GM23248 (cell line): ENCODE results near the gene ATG10. TPM values are rescaled to one million over a fixed set of nuclear protein-coding genes. Genes with fewer than 3 reads are reported as not detected.
"Not testable (repeated sequence)": the region's sequence is repeated elsewhere in the genome, so short reads cannot be mapped to it uniquely, and the experiment has no call there.

ENCODE experiments used
- DNase-seq: peaks from one replicate; pipeline ENCODE4 v3.0.0-alpha.2; 2015
- H2AFZ ChIP-seq: fragments of 200-600 bp; sonication (generic); 2 replicates; pipeline ENCODE4 v1.6.1; 2016; ENCODE audit warnings: antibody characterized with exemption
- H3F3A ChIP-seq: fragments of 200-600 bp; sonication (generic); 2 replicates; pipeline ENCODE4 v1.6.1; 2016; ENCODE audit warnings: mild to moderate bottlenecking, antibody characterized with exemption, mixed run types; ENCODE audit not compliant: insufficient read depth
- H3K27ac ChIP-seq: fragments of 200-600 bp; sonication (generic); 2 replicates; pipeline ENCODE4 v1.5.1; 2016; ENCODE audit warnings: mild to moderate bottlenecking
- H3K27me3 ChIP-seq: fragments of 200-600 bp; sonication (generic); replicated peaks from 2 replicates; pipeline ENCODE4 v1.6.1; 2016; ENCODE audit warnings: mild to moderate bottlenecking; ENCODE audit not compliant: insufficient read depth
- H3K36me3 ChIP-seq: fragments of 200-600 bp; sonication (generic); 2 replicates; pipeline ENCODE4 v1.6.1; 2016; ENCODE audit warnings: low read depth, mild to moderate bottlenecking
- H3K4me1 ChIP-seq: fragments of 200-600 bp; sonication (generic); 2 replicates; pipeline ENCODE4 v1.6.1; 2016; ENCODE audit warnings: mild to moderate bottlenecking; ENCODE audit not compliant: insufficient read depth
- H3K4me2 ChIP-seq: fragments of 200-600 bp; sonication (generic); one replicate; pipeline ENCODE4 v1.6.1; 2016; ENCODE audit warnings: mild to moderate bottlenecking; ENCODE audit not compliant: unreplicated experiment
- H3K4me3 ChIP-seq: fragments of 200-600 bp; sonication (generic); 2 replicates; pipeline ENCODE4 v1.5.1; 2016; ENCODE audit warnings: mild to moderate bottlenecking
- H3K79me2 ChIP-seq: fragments of 200-600 bp; sonication (generic); 2 replicates; pipeline ENCODE4 v1.6.1; 2016; ENCODE audit warnings: mild to moderate bottlenecking; ENCODE audit not compliant: insufficient read depth
- H3K9ac ChIP-seq: fragments of 200-600 bp; sonication (generic); 2 replicates; pipeline ENCODE4 v1.6.1; 2016; ENCODE audit warnings: mild to moderate bottlenecking
- H3K9me2 ChIP-seq: fragments of 200-600 bp; sonication (generic); 2 replicates; pipeline ENCODE4 v1.6.1; 2016; ENCODE audit warnings: mixed run types, mild to moderate bottlenecking, moderate library complexity; ENCODE audit not compliant: insufficient read depth
- H3K9me3 ChIP-seq: fragments of 200-600 bp; sonication (generic); one replicate; pipeline ENCODE4 v1.6.1; 2017; ENCODE audit warnings: low read depth
- H4K20me1 ChIP-seq: fragments of 200-600 bp; sonication (generic); 2 replicates; pipeline ENCODE4 v1.6.0; 2016; ENCODE audit not compliant: insufficient read depth
- EZH2 ChIP-seq: fragments of 200-600 bp; sonication (generic); IDR thresholded peaks from 2 replicates; pipeline ENCODE4 v1.6.1; 2018; ENCODE audit warnings: antibody characterized with exemption, mild to moderate bottlenecking; ENCODE audit not compliant: insufficient read depth, poor library complexity, severe bottlenecking
- EZH2phosphoT487 ChIP-seq: fragments of 200-600 bp; sonication (generic); IDR thresholded peaks from 2 replicates; pipeline ENCODE4 v1.6.1; 2018; ENCODE audit warnings: antibody characterized with exemption, moderate library complexity, mild to moderate bottlenecking, low read depth; ENCODE audit not compliant: insufficient read depth
- WGBS, 2 experiments: methylation state at CpG; one replicate each; pipeline ENCODE4 v1.1.6; 2015 to 2017; ENCODE audit warnings: low lambda C conversion rate in 2 of 2, low coverage in 1 of 2; ENCODE audit errors: missing lambda C conversion rate in 2 of 2; 5-methylcytosine and 5-hydroxymethylcytosine counted together
- in situ Hi-C: fragments of 300-500 bp; cut with MboI; formaldehyde crosslinking; loops from 2 replicates; pipeline ENCODE4 v1.15.0; 2020
- polyA plus RNA-seq: library from polyadenylated mRNA; unstranded; fragments of >200 nt; fragmentation: Nextera tagmentation; extraction: Ambion mirVana; gene quantifications from 2 replicates; pipeline ENCODE4 v1.2.1, GENCODE V29; 2016
- total RNA-seq: library from RNA; depleted of rRNA; stranded (reverse); fragments of >200 nt; shearing (Covaris generic); gene quantifications from 2 replicates; pipeline ENCODE4 v1.2.3, GENCODE V29; 2014

ATG10 gene
- total and polyA plus RNA-seq, 2 experiments from 2014 or later, result 6.5 to 9.0 TPM

DNA sequence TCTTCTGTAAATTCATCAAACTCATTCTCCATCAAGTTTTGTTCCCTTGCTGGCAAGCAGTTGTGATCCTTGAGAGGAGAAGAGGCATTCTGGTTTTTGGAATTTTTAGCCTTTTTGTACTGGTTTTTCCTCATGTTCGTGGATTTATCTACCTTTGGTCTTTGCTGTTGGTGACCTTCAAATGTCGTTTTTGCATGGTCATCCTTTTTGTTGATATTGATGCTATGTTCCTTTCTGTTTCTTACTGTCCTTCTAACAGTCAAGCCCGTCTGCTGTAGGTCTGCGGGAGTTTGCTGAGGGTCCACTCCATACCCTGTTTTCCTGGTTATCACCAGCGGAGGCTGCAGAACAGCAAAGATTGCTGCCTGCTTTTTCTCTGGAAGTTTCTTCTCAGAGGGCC is 165.4 kb downstream of the ATG10 start:
- in situ Hi-C loops, result no loop called here
- no peaks in the 10 kb centered on the region for H3K9me3 ChIP-seq
- no peaks in the 10 kb centered on the region for H3K27me3 ChIP-seq
- H3K4me3 ChIP-seq, result no peak overlapping the region
- no peak overlapping the region for H3K9ac ChIP-seq
- H3K4me2 ChIP-seq, result no peak overlapping the region
- no peaks in the 10 kb centered on the region for H3K79me2 ChIP-seq
- no peaks in the 10 kb centered on the region for H4K20me1 ChIP-seq
- 81 to 85% methylated on average over 5 of the region's 5 CpGs for WGBS, 2 experiments
- H3F3A ChIP-seq, result no peaks in the 10 kb centered on the region
- H3K27ac ChIP-seq, result no peak overlapping the region
- no peak for DNase-seq
- H2AFZ ChIP-seq, result no peak overlapping the region
- H3K9me2 ChIP-seq, result no peaks in the 10 kb centered on the region
- no peaks in the 10 kb centered on the region for H3K4me1 ChIP-seq
- TF ChIP-seq EZH2phosphoT487 (no peak), EZH2 (no peak)
- no peaks in the 10 kb centered on the region for H3K36me3 ChIP-seq

DNA sequence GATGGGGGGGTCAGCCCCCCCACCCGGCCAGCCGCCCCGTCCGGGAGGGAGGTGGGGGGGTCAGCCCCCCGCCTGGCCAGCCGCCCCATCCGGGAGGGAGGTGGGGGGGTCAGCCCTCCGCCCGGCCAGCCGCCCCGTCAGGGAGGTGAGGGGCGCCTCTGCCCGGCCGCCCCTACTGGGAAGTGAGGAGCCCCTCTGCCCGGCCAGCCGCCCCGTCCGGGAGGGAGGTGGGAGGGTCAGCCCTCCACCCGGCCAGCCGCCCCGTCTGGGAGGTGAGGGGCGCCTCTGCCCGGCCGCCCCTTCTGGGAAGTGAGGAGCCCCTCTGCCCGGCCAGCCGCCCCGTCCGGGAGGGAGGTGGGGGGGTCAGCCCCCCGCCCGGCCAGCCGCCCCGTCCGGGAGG is 168.0 kb downstream of the ATG10 start:
- H3K9ac ChIP-seq, H3F3A ChIP-seq, DNase-seq, H3K27me3 ChIP-seq, H3K27ac ChIP-seq, H3K9me2 ChIP-seq, H3K4me1 ChIP-seq, in situ Hi-C loops, H3K4me3 ChIP-seq, H3K4me2 ChIP-seq, H4K20me1 ChIP-seq, H3K9me3 ChIP-seq, H2AFZ ChIP-seq, H3K36me3 ChIP-seq, H3K79me2 ChIP-seq: not testable (repeated sequence)
- 80% methylated on average over 5 of the region's 33 CpGs; no CpG with 5 or more reads in 1 of the 2 experiments for WGBS, 2 experiments

DNA sequence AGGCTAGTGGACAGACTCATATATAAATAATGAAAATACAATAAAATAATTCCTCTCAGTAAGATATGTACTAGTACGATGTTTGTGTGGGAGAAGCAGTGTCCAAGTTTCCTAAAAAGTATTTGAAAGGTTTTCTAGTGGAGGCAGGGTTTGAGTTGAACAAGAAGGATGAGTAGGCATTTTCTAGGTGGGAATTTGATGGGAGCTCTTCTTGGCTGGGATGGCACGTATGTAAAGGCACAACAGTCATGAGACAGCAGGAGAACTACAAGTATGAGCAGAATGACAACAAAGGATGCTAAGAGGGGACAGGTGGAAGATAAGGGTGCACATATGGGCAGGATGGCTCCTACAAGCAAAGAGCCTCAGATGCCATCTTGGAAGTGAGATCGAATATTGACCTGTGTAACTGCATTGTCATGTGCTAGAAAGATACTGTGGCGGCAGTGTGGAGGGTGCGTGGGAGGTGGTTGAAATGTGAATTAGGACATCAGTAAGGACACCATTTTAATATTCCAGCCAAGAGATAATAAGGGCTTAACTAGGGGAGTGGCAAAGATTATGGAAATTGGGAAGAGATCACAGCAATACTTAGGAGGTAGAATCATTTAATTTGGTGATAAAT is 170.5 kb downstream of the ATG10 start:
- Histone ChIP-seq H4K20me1 (no peaks in the 10 kb centered on the region), H3K9me3 (no peaks in the 10 kb centered on the region), H3K9me2 (no peaks in the 10 kb centered on the region), H3K4me1 (no peaks in the 10 kb centered on the region), H3K79me2 (no peaks in the 10 kb centered on the region), H3K4me2 (no peak overlapping the region), H3F3A (no peaks in the 10 kb centered on the region), H2AFZ (no peak overlapping the region), H3K27ac (no peak overlapping the region), H3K27me3 (no peaks in the 10 kb centered on the region), H3K36me3 (no peaks in the 10 kb centered on the region), H3K9ac (no peak overlapping the region), H3K4me3 (no peak overlapping the region)
- in situ Hi-C loops, result no loop called here
- no peak for DNase-seq
- WGBS, 2 experiments, result 96% methylated on average over 5 of the region's 5 CpGs
- TF ChIP-seq EZH2, result no peak
- no peak for TF ChIP-seq EZH2phosphoT487

DNA sequence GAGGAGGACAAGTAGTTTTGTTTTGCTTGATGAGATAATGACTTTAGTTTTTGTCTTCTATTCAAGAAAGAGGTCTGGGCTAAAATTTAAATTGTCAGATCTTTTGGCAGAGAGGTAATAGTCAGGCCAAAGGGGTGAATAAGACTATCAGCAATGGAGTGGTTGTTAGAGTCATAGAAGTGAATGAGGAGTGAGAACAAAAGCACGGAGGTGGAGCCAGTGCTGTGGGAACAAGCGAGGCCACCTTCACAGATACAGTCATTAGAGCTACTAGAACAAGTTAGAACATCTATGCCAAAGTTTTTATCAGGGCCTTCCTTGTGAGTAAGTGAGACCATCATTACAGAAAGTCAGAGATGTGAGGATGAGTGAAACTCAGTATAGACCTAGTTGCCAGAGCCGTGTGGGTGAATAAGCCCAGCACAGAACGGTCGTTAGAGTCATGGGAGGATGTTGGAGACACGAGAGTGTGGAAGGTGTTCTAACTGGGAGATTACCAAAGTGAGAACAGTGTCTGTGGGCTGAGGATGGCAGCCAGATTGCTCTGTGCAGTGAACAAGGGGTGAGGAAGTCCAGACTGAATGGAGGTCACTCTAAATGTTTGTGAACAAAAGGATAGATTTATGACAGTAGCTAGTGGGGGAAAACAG is 171.2 kb downstream of the ATG10 start:
- H4K20me1 ChIP-seq, result no peaks in the 10 kb centered on the region
- no peak overlapping the region for H3K4me2 ChIP-seq
- no peak overlapping the region for H3K9ac ChIP-seq
- no peak for DNase-seq
- H3K27ac ChIP-seq, result no peak overlapping the region
- in situ Hi-C loops, result no loop called here
- no peak overlapping the region for H2AFZ ChIP-seq
- H3K4me3 ChIP-seq, result no peak overlapping the region
- H3K9me3 ChIP-seq, result no peaks in the 10 kb centered on the region
- H3K27me3 ChIP-seq, result no peaks in the 10 kb centered on the region
- no peaks in the 10 kb centered on the region for H3K36me3 ChIP-seq
- H3F3A ChIP-seq, result peaks cover 5% of the 10 kb centered on the region; the same call in 1 of the 2 replicates
- TF ChIP-seq EZH2, result no peak
- TF ChIP-seq EZH2phosphoT487, result no peak
- H3K9me2 ChIP-seq, result no peaks in the 10 kb centered on the region
- no peaks in the 10 kb centered on the region for H3K79me2 ChIP-seq
- WGBS, 2 experiments, result 76 to 85% methylated on average over 6 of the region's 6 CpGs
- no peaks in the 10 kb centered on the region for H3K4me1 ChIP-seq
